H54 (cell line): Measurements from ENCODE around the gene IFNW1.
"Not testable (repeated sequence)": the region's sequence is repeated elsewhere in the genome, so short reads cannot be mapped to it uniquely, and the experiment has no call there.

ENCODE experiments used
- DNase-seq: peaks from one replicate; pipeline ENCODE4 v3.0.0; 2011; ENCODE audit warnings: low spot score, mixed read lengths; ENCODE audit not compliant: insufficient read length
- FAIRE-seq: peaks from 3 replicates; lab custom pipeline; 2011; peaks lifted over from hg19 to GRCh38; lab: Jason Lieb, UNC
- POLR2A ChIP-seq: IDR thresholded peaks from 2 replicates; pipeline ENCODE4 v1.6.1; 2011; ENCODE audit warnings: low read depth, mild to moderate bottlenecking, low read length

The IFNW1 gene

DNA sequence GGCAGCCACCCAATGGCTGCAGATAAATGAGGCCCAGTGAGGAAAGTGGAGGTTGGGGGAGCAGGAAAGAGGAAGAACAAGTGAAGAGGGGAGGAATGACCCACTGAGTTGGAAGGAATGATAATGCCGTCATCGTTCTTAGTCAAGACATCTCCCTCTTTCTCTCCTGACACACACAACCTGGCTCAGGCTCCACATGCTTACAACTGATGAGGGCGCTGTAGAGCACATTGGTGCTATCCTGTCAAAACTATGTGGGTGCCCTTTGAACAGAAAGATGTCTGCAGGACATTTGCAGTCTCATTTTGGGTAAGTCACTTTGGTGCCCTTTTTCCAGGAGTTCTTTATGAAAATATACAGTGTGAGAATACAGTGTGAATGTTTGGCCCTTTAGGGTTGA lies 5.9 kb downstream of the IFNW1 start:
- no peak for FAIRE-seq
- no peak for DNase-seq
- TF ChIP-seq POLR2A = no peak

DNA sequence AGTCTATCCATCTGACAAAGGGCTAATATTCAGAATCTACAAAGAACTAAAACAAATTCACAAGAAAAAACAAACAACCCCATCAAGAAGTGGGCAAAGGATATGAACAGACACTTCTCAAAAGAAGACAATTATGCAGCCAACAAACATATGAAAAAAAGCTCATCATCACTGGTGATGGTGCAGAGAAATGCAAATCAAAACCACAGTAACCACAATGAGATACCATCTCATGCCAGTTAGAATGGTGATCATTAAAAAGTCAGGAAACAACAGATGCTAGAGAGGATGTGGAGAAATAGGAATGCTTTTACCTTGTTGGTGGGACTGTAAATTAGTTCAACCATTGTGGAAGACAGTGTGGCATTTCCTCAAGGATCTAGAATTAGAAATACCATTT lies 13.4 kb downstream of the IFNW1 start:
- not testable (repeated sequence) for DNase-seq, FAIRE-seq

DNA sequence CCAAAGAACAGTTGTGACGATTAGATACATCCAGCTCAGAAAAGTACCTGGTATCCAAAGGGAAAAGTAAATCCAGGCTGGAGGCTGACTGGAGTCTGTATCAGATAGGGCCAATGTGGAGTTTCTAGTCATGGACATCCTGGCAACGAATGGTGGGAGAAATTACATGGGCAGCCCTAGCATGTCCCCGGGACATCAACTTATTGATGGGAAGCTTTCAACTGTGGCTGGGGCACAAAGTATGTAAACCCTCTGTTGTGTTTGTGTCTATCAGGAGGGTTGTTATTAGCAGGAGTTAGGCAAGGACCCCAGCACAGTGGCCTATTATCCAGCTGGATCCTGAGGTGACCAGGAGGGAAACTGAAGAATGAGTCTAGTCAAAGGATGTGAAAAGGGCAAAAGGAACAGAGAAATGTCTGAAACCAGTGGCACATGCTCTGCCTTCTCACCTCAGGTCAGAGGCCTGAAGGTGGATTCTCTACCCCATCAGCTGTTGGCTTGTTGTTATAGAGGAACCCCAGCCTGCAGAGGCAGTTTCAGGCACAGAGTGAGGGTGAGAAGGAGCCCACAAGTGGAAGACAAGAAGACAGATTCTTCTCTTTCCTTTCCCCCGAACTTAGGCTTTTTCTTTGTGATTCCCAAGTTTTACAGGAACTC lies 19.9 kb downstream of the IFNW1 start:
- FAIRE-seq (no peak), DNase-seq (no peak)
- TF ChIP-seq POLR2A = no peak

DNA sequence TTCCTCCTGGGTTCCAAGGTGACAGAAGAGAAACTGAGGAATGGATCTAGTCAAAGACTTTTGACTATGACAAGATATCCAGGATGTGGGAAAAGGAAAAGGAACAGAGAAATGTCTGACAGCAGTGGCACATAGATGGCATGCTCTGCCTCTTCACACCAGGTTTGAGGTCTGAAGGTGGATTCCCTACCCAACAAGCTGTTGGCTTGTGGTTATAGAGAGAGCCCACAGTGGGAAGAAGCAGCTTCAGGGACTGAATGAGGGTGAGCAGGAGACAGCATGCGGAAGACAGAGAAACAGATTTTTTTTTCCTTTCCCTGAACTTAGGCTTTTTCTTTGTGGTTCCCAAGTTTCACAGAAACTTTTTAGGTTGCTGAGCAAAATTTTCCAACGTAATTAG lies 20.6 kb downstream of the IFNW1 start:
- no peak for DNase-seq
- no peak for FAIRE-seq
- TF ChIP-seq POLR2A = no peak

DNA sequence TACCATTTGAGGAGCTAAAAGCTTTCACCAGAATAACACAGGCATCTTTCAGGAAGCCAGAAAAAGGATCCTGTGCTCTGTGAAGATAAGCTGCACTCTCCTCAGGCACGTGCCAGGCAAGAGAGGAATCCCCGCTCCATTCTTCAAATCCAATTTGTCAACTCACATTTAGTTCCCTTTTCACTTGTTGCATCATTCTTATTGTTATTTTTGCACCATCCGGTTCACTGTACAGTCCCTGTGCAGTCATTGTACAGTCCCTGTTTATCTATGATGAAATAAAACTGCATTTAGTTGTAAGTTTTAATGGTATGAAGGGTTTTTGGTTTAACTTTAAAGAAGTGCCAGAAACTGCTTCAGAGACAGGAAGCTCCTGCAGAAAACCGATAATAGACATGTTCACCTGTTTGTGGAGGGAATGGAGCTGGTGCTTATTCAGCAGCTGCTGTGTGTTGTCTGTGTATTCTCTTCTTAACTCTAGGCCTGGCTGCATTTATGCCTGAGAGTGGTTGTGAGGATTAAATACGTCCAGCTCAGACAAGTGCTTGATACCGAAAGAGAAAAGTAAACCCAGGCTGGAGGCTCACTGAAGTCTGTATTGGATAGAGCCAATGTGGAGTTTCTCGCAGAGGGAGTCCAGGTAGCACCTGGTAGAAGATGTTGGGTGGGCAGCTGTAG lies 22.4 kb downstream of the IFNW1 start:
- FAIRE-seq = no peak
- no peak for DNase-seq
- no peak for TF ChIP-seq POLR2A

DNA sequence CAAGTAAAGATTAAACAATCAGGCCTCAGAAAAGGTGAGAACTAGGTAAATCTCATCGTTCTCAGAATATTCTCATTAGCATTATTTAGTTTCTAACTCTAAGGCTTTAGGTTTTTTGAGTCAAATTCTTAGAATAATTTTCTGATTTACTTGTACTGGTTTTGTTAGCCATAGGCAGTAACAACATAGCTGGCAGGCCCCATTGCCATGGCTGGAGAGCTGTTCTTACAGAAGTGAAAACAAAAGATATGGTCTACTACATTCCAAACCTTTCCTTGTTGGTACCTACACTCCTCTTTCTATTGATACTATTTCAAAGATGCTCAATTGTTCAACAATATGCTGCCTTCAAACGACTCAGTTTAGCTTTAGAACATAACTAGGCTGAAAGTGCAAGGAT lies 27.3 kb downstream of the IFNW1 start:
- TF ChIP-seq POLR2A = no peak
- FAIRE-seq = no peak
- DNase-seq = no peak

DNA sequence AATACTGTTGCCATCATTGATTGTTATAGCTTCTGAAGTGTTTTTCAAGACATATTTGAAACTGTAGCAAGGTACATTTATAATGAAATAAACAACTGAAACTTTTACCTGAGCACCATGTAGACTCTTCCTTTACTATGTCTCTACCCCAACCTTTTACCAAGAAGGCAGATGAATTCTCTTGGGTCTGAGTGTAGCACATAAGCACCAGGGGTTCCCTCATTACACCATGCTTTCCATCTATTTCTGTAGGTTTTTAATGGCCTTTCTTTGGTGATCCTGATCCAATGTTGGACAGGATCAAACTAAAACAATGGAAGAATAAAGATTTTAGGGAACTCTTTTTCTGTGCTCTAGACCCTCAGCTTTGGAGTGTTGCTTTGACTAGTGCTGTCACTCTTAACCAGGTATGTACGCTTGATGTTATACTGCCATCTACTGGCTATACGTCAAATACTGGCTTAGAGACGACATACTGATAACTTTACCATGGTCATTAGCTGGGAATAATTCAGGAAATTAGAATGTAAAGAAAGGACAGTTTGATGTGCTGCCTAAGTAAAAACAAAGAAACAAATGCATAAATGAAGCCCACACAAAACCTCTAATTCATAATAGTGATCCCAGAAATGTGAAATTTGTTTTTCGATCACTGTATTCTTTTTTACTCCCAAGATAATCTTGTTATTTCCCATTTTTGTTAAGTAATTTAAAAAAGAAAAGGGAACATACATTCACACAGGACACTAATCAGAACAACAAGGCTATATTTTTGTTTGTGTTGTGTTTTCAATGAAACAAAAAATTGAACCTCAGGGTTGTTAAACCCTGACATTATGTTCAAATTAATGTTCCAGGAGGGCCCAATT lies 30.7 kb downstream of the IFNW1 start:
- DNase-seq = no peak
- FAIRE-seq = peak; percentile 99
- no peak for TF ChIP-seq POLR2A

DNA sequence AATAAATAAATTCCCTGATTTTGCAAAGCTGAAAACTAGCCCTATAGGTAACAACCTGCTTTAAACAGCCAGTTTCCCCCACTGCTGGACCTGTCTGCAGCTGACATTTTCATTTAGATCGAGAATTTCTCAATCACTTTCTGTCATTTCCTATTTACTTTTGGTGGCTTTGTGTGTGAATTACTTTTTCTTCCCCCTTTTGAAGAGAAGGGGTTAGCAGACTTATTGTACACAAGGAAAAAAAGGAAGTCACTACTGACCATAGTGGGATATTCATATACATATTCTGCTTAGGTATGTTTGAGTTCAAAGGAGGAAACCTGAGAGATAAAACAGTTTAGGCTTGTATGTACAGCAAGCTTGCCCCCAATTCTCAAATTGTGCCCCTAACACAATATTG lies 36.8 kb downstream of the IFNW1 start:
- no peak for DNase-seq
- no peak for TF ChIP-seq POLR2A
- no peak for FAIRE-seq

DNA sequence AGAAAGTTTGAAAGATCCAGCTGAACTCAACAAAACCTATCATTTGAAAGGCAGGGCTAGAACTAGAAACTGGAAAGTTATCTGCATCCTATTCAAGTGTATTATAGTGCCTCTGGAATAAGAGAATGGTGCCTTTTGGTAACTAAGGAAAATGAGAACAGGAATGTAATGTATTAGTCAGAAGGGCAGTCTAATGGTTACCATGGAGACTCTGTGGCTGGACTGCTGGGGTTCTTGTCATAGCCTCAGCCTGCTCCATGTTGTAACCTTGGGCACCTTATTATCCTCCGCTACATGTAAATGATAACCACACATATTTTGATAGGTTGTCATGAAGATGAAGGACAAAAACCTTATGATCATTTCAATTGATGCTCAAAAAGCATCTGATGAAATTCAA lies 39.3 kb downstream of the IFNW1 start:
- no peak for TF ChIP-seq POLR2A
- DNase-seq = no peak
- FAIRE-seq = peak; percentile 6

DNA sequence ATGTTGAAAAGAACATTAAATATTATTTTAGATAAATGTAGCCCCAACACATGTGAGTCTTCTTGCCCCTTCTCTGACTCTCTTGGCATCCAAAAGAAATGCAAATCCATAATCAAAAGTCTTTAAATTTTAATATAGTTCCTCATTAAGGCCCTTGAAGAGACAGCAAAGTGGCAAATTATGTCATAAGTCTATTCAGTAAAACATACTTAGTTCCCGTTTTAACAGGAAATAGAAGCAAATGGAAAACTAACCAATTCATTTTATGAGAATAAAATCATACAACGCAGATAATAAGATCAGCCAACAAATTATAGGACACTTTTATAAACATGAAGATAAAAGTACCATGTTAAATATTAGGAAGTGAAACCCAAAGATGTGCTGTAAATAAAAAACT lies 43.8 kb downstream of the IFNW1 start:
- DNase-seq (no peak), FAIRE-seq (no peak)
- TF ChIP-seq POLR2A = no peak

DNA sequence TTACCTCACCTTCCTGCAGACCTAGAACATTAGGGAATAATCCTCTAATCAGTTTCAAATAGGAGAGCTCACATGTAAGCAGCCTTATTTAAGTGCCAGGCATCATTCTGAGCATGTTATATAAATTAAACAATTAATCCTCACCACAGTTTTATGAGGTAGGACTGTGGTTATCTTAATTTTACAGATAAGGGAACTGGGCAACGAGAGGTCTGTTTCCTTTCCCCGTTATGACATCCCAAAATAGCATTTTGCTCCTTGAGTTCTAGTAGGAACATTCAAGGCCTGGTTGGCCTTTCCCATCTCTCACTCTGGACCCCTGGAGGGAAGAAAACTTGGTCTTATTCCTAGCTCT lies 44.8 kb downstream of the IFNW1 start:
- peak; percentile 11 for FAIRE-seq
- DNase-seq = no peak
- no peak for TF ChIP-seq POLR2A

DNA sequence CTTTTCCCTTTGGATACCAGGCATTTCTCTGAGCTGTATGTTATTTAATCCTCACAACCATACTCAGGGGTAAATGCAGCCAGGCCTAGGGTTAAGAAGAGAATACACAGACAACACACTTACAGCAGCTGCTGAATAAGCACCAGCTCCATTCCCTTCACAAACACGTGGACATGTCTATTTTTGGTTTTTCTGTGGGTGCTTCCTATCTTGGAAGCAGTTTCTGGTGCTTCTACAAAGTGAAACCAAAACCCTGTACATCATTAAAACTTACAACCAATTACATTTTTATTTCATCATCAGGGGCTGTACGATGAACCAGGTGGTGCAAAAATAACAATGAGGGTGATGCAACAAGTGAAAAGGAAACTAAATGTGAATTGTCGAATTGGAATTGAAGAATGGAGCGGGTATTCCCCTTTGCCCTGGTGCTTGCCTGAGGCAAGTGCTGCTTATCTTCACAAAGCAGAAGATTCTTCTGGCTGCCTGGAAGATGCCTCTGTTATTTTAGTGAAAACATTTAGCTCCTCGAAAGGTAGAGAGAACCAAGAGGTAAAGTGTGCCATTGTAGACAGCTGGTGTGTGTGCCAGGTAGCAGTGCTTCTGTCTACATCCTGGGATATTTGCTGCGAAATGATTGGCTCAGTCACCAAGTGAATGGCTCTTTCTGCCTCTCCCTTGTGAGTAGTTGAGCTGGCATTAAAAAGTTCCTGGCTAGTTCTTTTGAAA lies 45.3 kb downstream of the IFNW1 start:
- peak; percentile 96 for FAIRE-seq
- TF ChIP-seq POLR2A = no peak
- DNase-seq = no peak

DNA sequence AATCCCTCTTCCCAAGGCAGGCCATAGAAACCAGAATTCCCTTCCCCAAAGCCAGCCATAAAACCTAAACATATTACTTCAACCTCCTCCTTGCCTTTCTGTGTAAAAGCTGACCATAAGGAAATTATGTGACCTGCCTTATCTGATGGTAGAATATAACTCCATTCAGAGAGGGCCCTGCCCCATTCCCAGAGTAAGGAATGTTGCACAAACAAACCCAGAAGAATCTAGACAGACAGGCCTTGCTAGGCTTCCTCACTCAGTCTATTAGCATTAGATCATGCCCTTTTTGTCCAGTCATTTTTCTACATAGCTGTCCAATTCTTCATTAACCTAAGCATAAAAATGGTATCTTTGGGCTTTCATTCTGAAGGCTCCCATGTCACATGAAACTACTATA lies 46.1 kb downstream of the IFNW1 start:
- DNase-seq = no peak
- peak; percentile 61 for FAIRE-seq
- TF ChIP-seq POLR2A = no peak
